Ascending aorta (tissue), 2 donors: ENCODE results near the gene MYBPC2. TPM values are rescaled to one million over a fixed set of nuclear protein-coding genes. Genes with fewer than 3 reads are reported as not detected.

Experiments
- DNase-seq, 2 donors: peaks; one replicate each; pipeline ENCODE4 v3.0.0-alpha.2; 2019; ENCODE audit warnings: low spot score in 2 of 2
- H3K27ac ChIP-seq, 2 donors: fragments of 200-600 bp; sonication (generic); one replicate each; pipeline ENCODE4 v1.5.1; 2016 to 2017; ENCODE audit warnings: mild to moderate bottlenecking in 1 of 2
- H3K27me3 ChIP-seq: fragments of 200-600 bp; sonication (generic); one replicate; pipeline ENCODE4 v1.5.1; 2017
- H3K36me3 ChIP-seq, 2 donors: fragments of 200-600 bp; sonication (generic); one replicate each; pipeline ENCODE4 v1.5.1; 2016
- H3K4me1 ChIP-seq, 2 donors: fragments of 200-600 bp; sonication (generic); one replicate each; pipeline ENCODE4 v1.5.1; 2016 to 2017; ENCODE audit warnings: mild to moderate bottlenecking in 1 of 2
- H3K4me3 ChIP-seq, 2 donors: fragments of 200-600 bp; sonication (generic); one replicate each; pipeline ENCODE4 v1.5.1; 2016 to 2017; ENCODE audit warnings: mild to moderate bottlenecking in 1 of 2
- H3K9me3 ChIP-seq, 2 donors: fragments of 200-600 bp; sonication (generic); one replicate each; pipeline ENCODE4 v1.5.1; 2016
- CTCF ChIP-seq, 3 experiments: fragments of 200-600 bp in 2 of 3; fragments of 450-650 bp in 1 of 3; sonication (generic) in 2 of 3; IDR thresholded peaks; one replicate each; pipeline ENCODE4 v1.5.1; 2016 to 2019; ENCODE audit warnings: antibody characterized with exemption in 3 of 3, mild to moderate bottlenecking in 1 of 3, moderate library complexity in 1 of 3
- intact Hi-C: fragments of 100-400 bp; cut with DNase I; formaldehyde crosslinking; loops from one replicate; pipeline ENCODE4 v1.15.1; 2023
- total RNA-seq: library from RNA; depleted of rRNA; stranded (reverse); fragments of >200 nt; gene quantifications from one replicate; pipeline ENCODE4 v1.1.0, GENCODE V29; 2016

Gene MYBPC2
- total RNA-seq, 1 donor from 2014 or later, result not detected

DNA sequence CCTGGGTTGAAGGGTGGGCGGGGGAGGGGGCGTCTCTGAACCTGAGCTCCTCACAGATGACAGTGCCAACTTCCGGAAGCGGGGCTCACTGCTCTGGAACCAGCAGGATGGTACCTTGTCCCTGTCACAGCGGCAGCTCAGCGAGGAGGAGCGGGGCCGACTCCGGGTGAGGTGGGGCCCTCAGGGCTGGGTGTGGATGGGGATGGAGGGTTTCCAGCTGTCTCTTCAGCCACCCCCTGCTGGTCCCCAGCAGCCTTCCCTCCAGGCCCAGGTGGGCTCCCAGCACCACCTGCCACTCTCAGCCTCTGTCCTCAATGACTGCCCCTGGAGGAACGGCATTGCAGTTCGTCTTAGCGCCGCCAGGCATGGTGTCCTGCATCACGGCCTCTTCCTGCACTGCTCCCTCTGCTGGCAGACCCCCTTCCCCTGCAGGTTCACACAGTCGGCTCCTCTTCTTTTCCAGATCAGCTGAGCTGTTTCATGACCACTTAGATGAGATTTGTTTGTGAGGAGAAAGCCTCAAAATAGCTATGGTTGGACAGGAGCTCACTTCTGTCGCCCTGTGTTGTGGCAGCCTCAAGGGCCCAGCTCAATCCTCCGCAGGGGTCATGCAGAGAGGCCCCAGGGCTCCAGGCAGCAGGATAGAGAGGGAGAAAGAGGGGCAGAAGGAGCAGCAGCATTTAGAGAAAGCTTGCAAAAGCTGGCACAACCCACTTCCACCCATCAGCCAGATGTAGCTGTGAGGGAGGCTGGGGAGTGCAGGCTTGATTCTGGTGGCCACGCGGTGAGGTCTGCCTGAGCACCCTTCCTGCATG lies 46.4 kb downstream of the MYBPC2 start:
- intact Hi-C loops, result loop anchor here (5.0 kb wide), 1 partner anchor 97 kb away; the partner anchor contains the start of gene POLD1
- Histone ChIP-seq H3K9me3 (no peaks in the 10 kb centered on the region), H3K27ac (no peak overlapping the region), H3K4me3 (no peak overlapping the region), H3K36me3 (peaks cover 36 to 47% of the 10 kb centered on the region in 2 donors), H3K4me1 (peaks cover 8 to 12% of the 10 kb centered on the region in 2 donors), H3K27me3 (no peaks in the 10 kb centered on the region)
- no peak for TF ChIP-seq CTCF (IDR thresholded peaks at IDR 0.05)
- DNase-seq, result no peak

GRCh38 chr19:50479761-50480251 lies 47.1 kb downstream of the MYBPC2 start:
- Histone ChIP-seq H3K4me3 (no peak overlapping the region), H3K27ac (no peak overlapping the region), H3K9me3 (no peaks in the 10 kb centered on the region), H3K4me1 (peaks cover 8 to 12% of the 10 kb centered on the region in 2 donors), H3K27me3 (no peaks in the 10 kb centered on the region), H3K36me3 (peaks cover 36 to 47% of the 10 kb centered on the region in 2 donors)
- no peak for DNase-seq
- intact Hi-C loops, result loop anchor here (5.0 kb wide), 1 partner anchor 98 kb away; the partner anchor contains the start of gene POLD1
- TF ChIP-seq CTCF (IDR thresholded peaks at IDR 0.05), result no peak

GRCh38 chr19:50480281-50481111 lies 47.8 kb downstream of the MYBPC2 start:
- H3K27ac ChIP-seq, result no peak overlapping the region
- DNase-seq, result no peak
- H3K9me3 ChIP-seq, result no peaks in the 10 kb centered on the region
- H3K4me1 ChIP-seq, result peaks cover 8 to 12% of the 10 kb centered on the region in 2 donors
- no peak overlapping the region for H3K4me3 ChIP-seq
- intact Hi-C loops, result no loop called here
- peaks cover 39 to 47% of the 10 kb centered on the region in 2 donors for H3K36me3 ChIP-seq
- TF ChIP-seq CTCF (IDR thresholded peaks at IDR 0.05), result no peak
- no peaks in the 10 kb centered on the region for H3K27me3 ChIP-seq

DNA sequence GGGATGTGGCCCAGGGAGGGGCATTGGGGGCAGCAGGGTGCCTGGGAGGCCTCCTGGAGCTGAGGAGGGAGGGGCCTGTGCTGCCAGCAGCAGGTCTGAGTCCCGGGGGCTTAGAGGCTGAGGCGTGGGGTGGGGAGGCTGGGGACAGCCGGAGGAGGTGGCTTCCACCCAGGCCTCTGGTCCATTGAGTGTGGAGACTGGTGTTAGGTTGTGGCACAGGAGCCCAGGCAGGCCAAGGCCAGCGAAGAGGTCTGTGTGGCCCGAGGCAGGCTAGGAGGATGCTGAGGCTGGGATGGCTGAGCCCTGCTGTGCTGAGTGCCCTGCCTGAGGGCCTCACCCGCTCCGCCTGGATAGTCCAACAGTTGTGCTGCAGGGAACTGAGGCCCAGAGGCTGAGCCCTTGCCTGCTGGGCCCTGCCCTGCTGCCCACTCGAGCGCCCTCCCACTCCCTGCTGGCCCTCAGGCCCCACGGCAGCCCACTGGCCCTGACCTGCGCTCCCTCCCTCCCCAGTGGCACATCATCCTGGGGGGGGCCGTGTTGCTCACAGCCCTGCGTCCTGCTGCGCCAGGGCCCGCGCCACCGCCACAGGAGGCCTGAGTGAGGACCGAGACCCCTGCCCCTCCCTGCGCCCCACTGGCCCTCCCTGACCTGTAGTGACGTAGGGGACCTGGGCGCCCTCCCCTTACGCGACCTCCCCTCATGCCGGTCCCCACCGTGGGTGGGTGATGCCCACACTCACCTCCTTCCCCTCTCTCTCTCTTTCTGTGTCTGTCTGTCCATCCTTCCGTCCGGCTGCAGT lies 48.9 kb downstream of the MYBPC2 start:
- Histone ChIP-seq H3K9me3 (no peaks in the 10 kb centered on the region), H3K36me3 (peaks cover 39 to 47% of the 10 kb centered on the region in 2 donors), H3K27ac (no peak overlapping the region), H3K4me3 (no peak overlapping the region), H3K4me1 (peaks cover 8 to 12% of the 10 kb centered on the region in 2 donors), H3K27me3 (no peaks in the 10 kb centered on the region)
- no peak for TF ChIP-seq CTCF (IDR thresholded peaks at IDR 0.05)
- DNase-seq, result no peak
- intact Hi-C loops, result no loop called here

GRCh38 chr19:50482271-50482855 lies 49.7 kb downstream of the MYBPC2 start:
- Histone ChIP-seq H3K36me3 (peaks cover 39 to 47% of the 10 kb centered on the region in 2 donors), H3K27ac (no peak overlapping the region), H3K4me3 (no peak overlapping the region), H3K9me3 (no peaks in the 10 kb centered on the region), H3K27me3 (no peaks in the 10 kb centered on the region), H3K4me1 (peaks cover 1 to 6% of the 10 kb centered on the region in 2 donors)
- no peak for DNase-seq
- no peak for TF ChIP-seq CTCF (IDR thresholded peaks at IDR 0.05)
- intact Hi-C loops, result no loop called here
